ENCODE results near the gene FDPS. TPM values are rescaled to one million over a fixed set of nuclear protein-coding genes. Genes with fewer than 3 reads are reported as not detected.
A peak's percentile ranks its signal among the peaks of the same experiment; 100 is the strongest.

Gene FDPS
- total and polyA plus RNA-seq, 2 experiments from 2014 or later, result 287 to 366 TPM

DNA sequence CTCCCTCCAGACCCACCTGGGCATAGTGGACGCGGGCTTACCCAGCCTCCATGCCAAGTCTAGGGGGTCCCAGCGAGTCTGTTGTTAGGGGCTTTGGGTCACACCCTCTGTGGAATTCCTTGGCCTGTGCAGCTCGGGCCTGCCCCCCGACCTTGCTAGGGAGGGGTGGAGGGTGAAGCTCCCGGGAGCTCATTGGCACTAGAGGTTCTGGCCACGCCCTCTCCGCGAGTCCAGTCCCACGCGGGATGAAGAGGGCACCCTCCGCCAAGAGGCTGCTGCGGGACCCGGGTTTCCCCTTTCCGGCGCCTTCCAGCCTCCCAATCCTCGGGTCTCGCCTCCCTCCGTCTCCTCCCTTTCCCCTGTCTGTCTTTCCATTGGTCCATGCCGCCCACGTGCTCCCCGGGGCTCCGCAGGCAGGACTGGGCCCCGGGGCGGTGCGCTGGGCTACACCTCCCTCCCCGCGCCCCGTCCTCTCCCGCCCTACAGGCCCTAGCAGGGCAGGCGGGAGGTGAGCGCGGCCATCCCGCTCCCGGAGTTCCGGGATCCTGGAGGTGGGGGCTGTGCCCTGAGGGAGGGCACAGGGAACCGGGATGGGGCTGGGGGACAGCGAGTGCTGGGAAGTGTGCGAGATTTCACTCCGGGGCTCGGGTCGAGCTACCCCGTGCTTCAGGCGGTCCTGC is 15.5 kb downstream of the FDPS start:
- peaks cover 32% of the 10 kb centered on the region for H3F3A ChIP-seq (replicated peaks; ENCODE audit: low read depth)
- Mint-ChIP-seq H3K27ac (peak overlapping the region; percentile 75; the same call in 1 of the 2 replicates), H3K27me3 (ENCODE audit: insufficient read depth, low read depth, poor library complexity) (peaks cover 18% of the 10 kb centered on the region), H3K4me1 (peaks cover 37% of the 10 kb centered on the region), H3K4me3 (peak overlapping the region; percentile 95), H3K36me3 (ENCODE audit: low read depth) (peaks cover 22% of the 10 kb centered on the region), H3K9me3 (no peaks in the 10 kb centered on the region)
- DNase-seq (ENCODE audit: low spot score) (peak; percentile 97), ATAC-seq (peak; percentile 66)
- peak overlapping the region; percentile 96 for H3K27ac ChIP-seq (ENCODE audit: low read depth)
- no peak for TF ChIP-seq ZNF114 (CRISPR knock-in tag; IDR thresholded peaks at IDR 0.05)
- no peak for TF ChIP-seq JUNB (IDR thresholded peaks at IDR 0.05; ENCODE audit: unreplicated experiment)
- TF ChIP-seq, protein P1, sequence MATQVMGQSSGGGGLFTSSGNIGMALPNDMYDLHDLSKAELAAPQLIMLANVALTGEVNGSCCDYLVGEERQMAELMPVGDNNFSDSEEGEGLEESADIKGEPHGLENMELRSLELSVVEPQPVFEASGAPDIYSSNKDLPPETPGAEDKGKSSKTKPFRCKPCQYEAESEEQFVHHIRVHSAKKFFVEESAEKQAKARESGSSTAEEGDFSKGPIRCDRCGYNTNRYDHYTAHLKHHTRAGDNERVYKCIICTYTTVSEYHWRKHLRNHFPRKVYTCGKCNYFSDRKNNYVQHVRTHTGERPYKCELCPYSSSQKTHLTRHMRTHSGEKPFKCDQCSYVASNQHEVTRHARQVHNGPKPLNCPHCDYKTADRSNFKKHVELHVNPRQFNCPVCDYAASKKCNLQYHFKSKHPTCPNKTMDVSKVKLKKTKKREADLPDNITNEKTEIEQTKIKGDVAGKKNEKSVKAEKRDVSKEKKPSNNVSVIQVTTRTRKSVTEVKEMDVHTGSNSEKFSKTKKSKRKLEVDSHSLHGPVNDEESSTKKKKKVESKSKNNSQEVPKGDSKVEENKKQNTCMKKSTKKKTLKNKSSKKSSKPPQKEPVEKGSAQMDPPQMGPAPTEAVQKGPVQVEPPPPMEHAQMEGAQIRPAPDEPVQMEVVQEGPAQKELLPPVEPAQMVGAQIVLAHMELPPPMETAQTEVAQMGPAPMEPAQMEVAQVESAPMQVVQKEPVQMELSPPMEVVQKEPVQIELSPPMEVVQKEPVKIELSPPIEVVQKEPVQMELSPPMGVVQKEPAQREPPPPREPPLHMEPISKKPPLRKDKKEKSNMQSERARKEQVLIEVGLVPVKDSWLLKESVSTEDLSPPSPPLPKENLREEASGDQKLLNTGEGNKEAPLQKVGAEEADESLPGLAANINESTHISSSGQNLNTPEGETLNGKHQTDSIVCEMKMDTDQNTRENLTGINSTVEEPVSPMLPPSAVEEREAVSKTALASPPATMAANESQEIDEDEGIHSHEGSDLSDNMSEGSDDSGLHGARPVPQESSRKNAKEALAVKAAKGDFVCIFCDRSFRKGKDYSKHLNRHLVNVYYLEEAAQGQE (IDR thresholded peaks at IDR 0.05; ENCODE audit: unreplicated experiment), result peak; percentile 7
- TF ChIP-seq, protein P2, sequence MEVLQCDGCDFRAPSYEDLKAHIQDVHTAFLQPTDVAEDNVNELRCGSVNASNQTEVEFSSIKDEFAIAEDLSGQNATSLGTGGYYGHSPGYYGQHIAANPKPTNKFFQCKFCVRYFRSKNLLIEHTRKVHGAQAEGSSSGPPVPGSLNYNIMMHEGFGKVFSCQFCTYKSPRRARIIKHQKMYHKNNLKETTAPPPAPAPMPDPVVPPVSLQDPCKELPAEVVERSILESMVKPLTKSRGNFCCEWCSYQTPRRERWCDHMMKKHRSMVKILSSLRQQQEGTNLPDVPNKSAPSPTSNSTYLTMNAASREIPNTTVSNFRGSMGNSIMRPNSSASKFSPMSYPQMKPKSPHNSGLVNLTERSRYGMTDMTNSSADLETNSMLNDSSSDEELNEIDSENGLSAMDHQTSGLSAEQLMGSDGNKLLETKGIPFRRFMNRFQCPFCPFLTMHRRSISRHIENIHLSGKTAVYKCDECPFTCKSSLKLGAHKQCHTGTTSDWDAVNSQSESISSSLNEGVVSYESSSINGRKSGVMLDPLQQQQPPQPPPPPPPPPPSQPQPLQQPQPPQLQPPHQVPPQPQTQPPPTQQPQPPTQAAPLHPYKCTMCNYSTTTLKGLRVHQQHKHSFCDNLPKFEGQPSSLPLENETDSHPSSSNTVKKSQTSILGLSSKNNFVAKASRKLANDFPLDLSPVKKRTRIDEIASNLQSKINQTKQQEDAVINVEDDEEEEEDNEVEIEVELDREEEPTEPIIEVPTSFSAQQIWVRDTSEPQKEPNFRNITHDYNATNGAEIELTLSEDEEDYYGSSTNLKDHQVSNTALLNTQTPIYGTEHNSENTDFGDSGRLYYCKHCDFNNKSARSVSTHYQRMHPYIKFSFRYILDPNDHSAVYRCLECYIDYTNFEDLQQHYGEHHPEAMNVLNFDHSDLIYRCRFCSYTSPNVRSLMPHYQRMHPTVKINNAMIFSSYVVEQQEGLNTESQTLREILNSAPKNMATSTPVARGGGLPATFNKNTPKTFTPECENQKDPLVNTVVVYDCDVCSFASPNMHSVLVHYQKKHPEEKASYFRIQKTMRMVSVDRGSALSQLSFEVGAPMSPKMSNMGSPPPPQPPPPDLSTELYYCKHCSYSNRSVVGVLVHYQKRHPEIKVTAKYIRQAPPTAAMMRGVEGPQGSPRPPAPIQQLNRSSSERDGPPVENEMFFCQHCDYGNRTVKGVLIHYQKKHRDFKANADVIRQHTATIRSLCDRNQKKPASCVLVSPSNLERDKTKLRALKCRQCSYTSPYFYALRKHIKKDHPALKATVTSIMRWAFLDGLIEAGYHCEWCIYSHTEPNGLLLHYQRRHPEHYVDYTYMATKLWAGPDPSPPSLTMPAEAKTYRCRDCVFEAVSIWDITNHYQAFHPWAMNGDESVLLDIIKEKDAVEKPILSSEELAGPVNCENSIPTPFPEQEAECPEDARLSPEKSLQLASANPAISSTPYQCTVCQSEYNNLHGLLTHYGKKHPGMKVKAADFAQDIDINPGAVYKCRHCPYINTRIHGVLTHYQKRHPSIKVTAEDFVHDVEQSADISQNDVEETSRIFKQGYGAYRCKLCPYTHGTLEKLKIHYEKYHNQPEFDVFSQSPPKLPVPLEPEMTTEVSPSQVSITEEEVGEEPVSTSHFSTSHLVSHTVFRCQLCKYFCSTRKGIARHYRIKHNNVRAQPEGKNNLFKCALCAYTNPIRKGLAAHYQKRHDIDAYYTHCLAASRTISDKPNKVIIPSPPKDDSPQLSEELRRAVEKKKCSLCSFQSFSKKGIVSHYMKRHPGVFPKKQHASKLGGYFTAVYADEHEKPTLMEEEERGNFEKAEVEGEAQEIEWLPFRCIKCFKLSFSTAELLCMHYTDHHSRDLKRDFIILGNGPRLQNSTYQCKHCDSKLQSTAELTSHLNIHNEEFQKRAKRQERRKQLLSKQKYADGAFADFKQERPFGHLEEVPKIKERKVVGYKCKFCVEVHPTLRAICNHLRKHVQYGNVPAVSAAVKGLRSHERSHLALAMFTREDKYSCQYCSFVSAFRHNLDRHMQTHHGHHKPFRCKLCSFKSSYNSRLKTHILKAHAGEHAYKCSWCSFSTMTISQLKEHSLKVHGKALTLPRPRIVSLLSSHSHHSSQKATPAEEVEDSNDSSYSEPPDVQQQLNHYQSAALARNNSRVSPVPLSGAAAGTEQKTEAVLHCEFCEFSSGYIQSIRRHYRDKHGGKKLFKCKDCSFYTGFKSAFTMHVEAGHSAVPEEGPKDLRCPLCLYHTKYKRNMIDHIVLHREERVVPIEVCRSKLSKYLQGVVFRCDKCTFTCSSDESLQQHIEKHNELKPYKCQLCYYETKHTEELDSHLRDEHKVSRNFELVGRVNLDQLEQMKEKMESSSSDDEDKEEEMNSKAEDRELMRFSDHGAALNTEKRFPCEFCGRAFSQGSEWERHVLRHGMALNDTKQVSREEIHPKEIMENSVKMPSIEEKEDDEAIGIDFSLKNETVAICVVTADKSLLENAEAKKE (CRISPR knock-in tag; IDR thresholded peaks at IDR 0.05), result no peak
- TF ChIP-seq, protein P3, sequence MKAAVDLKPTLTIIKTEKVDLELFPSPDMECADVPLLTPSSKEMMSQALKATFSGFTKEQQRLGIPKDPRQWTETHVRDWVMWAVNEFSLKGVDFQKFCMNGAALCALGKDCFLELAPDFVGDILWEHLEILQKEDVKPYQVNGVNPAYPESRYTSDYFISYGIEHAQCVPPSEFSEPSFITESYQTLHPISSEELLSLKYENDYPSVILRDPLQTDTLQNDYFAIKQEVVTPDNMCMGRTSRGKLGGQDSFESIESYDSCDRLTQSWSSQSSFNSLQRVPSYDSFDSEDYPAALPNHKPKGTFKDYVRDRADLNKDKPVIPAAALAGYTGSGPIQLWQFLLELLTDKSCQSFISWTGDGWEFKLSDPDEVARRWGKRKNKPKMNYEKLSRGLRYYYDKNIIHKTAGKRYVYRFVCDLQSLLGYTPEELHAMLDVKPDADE (IDR thresholded peaks at IDR 0.05), result peak; percentile 27; the same call in 1 of the 2 replicates
- no peak for TF ChIP-seq ZNF331 (CRISPR knock-in tag; IDR thresholded peaks at IDR 0.05; ENCODE audit: low read depth)
- peak; percentile 85 for TF ChIP-seq POLR2AphosphoS5 (IDR thresholded peaks at IDR 0.05; ENCODE audit: low read depth)
- H3K4me2 ChIP-seq, result peak overlapping the region; percentile 99
- peaks cover 18% of the 10 kb centered on the region for H3K36me3 ChIP-seq (ENCODE audit: insufficient read depth)
- peaks cover 24% of the 10 kb centered on the region for H3K4me1 ChIP-seq (ENCODE audit: insufficient read depth)
- H3K9me2 ChIP-seq (ENCODE audit: insufficient read depth), result no peaks in the 10 kb centered on the region
- no peaks in the 10 kb centered on the region; the same call in none of the 2 replicates for H4K20me1 ChIP-seq (replicated peaks; ENCODE audit: insufficient read depth)
- peak overlapping the region; percentile 96 for H2AFZ ChIP-seq
- H3K27me3 ChIP-seq (ENCODE audit: insufficient read depth), result peaks cover 7% of the 10 kb centered on the region
- peak overlapping the region; percentile 99 for H3K4me3 ChIP-seq
- 0 out of 2 replicates have a peak, but pooled peaks cover 5% of the 10 kb centered on the region for H3K79me2 ChIP-seq (replicated peaks; ENCODE audit: insufficient read depth)

Data from GM23338 (cell line).